ENCODE data around the gene GSK3B. TPM values are rescaled to one million over a fixed set of nuclear protein-coding genes. Genes with fewer than 3 reads are reported as not detected.

GSK3B gene
- total and polyA plus RNA-seq, 2 donors (not counting 1 experiment from before 2014, with no cell fraction given), result 37.3 to 44.8 TPM

- H3K27me3 ChIP-seq (ENCODE audit: control insufficient read depth, insufficient read depth, low read length), result no peaks in the 10 kb centered on the region
- H3K36me3 ChIP-seq (ENCODE audit: control insufficient read depth, insufficient read depth, low read length), result no peaks in the 10 kb centered on the region
- DNase-seq (ENCODE audit: low read depth in 2 of 2), result no peak
- H3K4me2 ChIP-seq (ENCODE audit: extremely low read depth, insufficient read depth, low read length), result no peak overlapping the region
- H3K4me1 ChIP-seq (ENCODE audit: control insufficient read depth, extremely low read depth, insufficient read depth, low read length), result no peaks in the 10 kb centered on the region
- no peak overlapping the region for H3K9ac ChIP-seq (ENCODE audit: insufficient read depth, low read length)
- H2AFZ ChIP-seq (ENCODE audit: low read length), result no peak overlapping the region
- no peaks in the 10 kb centered on the region for H3K9me3 ChIP-seq (ENCODE audit: control insufficient read depth, insufficient read depth, low read depth, low read length)
- TF ChIP-seq EZH2 (IDR thresholded peaks at IDR 0.05; ENCODE audit: low read length, missing control alignments), result no peak
- TF ChIP-seq, protein P1, sequence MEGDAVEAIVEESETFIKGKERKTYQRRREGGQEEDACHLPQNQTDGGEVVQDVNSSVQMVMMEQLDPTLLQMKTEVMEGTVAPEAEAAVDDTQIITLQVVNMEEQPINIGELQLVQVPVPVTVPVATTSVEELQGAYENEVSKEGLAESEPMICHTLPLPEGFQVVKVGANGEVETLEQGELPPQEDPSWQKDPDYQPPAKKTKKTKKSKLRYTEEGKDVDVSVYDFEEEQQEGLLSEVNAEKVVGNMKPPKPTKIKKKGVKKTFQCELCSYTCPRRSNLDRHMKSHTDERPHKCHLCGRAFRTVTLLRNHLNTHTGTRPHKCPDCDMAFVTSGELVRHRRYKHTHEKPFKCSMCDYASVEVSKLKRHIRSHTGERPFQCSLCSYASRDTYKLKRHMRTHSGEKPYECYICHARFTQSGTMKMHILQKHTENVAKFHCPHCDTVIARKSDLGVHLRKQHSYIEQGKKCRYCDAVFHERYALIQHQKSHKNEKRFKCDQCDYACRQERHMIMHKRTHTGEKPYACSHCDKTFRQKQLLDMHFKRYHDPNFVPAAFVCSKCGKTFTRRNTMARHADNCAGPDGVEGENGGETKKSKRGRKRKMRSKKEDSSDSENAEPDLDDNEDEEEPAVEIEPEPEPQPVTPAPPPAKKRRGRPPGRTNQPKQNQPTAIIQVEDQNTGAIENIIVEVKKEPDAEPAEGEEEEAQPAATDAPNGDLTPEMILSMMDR (conservative IDR thresholded peaks at IDR 0.05 in 1 of 2, IDR thresholded peaks at IDR 0.05 in 1 of 2; ENCODE audit: low read depth in 1 of 2, low read length in 2 of 2), result no peak
- no peak overlapping the region for H3K4me3 ChIP-seq (replicated peaks in 1 of 4; ENCODE audit: control extremely low read depth in 1 of 4, insufficient read depth in 1 of 4, low read depth in 3 of 4, low read length in 4 of 4)
- H4K20me1 ChIP-seq (ENCODE audit: control insufficient read depth, extremely low read depth, insufficient read depth, low read length), result no peaks in the 10 kb centered on the region
- no peak overlapping the region for H3K27ac ChIP-seq (ENCODE audit: insufficient read depth, low read length)
- no peaks in the 10 kb centered on the region for H3K79me2 ChIP-seq (ENCODE audit: control insufficient read depth, insufficient read depth, low read length)
Measured at GRCh38 chr3:119774444-119774843, 319.8 kb downstream of the GSK3B start.

Other genes with a start within 250 kb of the GSK3B start
- gene GPR156, start 190.8 kb upstream of the GSK3B start, total RNA-seq, result under 0.01 and 0.33 TPM in 2 replicates
- 0.42 and 0.45 TPM in 2 replicates for gene GPR156, start 190.8 kb upstream of the GSK3B start, polyA plus RNA-seq

All from fibroblast of lung (primary cell).